IPS-NIHi11 (cell line): Measurements from ENCODE around the gene DRP2.
"Not testable (repeated sequence)": the region's sequence is repeated elsewhere in the genome, so short reads cannot be mapped to it uniquely, and the experiment has no call there.

ENCODE experiments used
- DNase-seq: peaks from one replicate; pipeline ENCODE4 v3.0.0; 2012; ENCODE audit warnings: mixed read lengths, low spot score

Gene DRP2

DNA sequence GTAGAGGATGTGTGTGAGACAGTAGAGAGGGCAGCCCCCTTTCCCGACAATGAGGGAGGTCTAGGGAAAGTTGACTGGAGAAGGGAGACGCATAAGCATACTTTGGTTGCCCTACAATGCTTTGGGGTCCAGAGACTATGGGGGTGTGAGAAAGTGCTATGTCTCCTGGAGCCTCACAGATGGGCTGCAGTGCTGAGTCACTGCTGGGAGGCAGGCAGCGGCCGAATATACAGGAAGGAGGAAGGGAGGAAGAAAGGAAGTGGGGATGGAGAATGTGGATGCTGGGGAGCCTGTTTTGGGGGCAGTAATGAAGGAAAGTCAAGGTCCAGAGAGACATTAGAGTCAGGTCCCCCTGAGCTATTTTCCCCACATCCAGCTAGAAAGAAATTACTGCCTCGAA, 12.7 kb downstream of the DRP2 start:
- no peak for DNase-seq

DNA sequence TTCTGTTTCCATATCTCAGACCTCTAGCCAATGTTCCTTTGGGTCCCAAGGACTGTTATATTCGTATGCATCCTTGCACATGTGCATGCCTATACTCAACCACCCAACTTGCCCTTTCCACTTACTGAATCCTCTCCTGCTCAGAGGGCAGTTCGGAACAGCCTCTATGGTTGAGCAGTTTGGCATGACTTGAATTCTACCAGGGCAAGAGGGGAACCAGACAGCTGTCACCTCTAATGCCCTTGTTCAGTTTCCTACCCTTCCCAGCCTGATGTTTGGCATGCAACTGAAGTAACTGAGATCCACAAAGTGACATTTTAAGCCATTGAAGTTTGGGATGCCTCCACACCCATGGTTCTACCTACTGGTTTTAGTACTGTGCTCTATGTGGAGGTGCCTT, 17.5 kb downstream of the DRP2 start:
- no peak for DNase-seq

DNA sequence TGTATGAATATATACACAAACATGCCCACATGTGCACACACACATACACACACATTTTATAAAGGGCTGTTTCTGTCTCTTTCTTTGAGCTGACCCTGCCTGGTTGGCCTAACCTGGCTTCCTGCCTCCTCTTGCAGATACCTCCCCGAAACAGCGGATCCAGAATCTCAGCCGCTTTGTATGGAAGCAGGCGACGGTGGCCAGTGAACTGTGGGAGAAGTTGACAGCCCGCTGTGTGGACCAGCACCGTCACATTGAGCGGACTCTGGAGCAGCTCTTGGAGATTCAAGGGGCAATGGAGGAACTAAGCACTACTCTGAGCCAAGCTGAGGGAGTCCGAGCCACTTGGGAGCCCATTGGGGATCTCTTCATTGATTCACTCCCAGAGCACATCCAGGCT, 21.9 kb downstream of the DRP2 start:
- DNase-seq = no peak

DNA sequence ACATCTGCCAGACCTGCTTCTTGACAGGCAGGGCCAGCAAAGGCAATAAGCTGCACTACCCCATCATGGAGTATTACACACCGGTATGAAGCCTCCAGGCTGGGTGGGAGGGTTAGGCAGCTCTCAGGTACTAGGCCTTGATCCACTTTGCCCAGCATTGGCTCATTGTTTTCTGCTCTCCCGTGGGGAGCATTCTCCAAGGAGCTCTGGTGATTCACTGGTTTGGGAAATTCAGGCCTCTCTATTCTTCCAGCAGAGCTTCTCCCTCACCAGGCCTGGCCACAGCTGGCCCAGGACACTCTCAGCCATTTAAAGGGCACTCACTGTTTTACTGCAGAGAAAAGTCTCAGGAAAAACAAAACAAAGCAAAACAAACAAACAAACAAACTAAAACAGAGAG, 33.0 kb downstream of the DRP2 start:
- no peak for DNase-seq

DNA sequence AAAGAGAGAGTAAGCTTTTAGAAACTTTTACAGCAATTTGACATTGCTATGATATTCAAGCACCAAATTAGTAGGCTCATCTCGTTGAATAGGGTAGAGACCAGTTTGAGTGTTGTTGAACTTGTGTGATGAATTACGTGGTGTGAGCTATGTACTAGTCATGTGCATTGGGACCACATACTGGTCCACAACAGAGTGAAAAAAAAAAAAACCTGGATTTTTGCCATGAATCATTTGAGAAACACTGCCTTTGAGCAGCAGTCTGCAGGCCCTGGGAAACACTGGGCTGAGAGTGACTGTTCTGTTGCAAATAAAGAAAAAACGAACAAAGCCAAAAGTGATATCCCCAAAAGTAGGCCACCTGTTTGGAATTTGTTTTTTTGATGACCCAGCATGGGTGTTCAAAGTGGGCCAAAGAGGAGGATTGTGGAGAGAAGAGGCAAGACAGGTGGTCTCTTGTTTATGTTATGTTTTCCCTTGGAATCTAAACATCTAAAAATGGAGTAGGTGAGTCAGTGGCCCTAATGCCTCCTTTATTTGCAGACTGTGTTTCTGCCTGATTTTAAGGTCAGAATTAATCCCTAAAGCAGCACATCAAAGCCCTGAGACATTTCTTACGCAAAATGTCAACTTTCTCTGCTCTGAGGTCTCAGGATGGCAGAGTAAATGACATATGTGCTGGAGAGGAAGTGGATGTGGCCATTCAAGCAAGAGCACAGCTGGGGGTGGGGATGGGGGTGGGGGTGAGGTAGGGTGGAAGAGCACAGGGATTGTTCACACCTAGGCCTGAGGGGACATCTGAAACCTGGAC, 38.1 kb downstream of the DRP2 start:
- no peak for DNase-seq

DNA sequence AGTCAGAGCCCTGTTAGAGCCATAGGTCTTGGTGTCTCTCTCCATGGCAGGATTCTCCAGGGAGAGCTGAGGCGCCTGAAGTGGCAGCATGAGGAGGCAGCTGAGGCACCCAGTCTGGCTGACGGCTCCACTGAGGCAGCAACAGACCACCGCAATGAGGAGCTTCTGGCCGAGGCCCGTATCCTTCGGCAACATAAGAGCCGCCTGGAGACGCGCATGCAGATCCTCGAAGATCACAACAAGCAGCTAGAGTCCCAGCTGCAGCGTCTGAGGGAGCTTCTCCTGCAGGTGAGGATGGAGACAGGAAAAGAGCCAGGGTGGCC, 38.6 kb downstream of the DRP2 start:
- no peak for DNase-seq

DNA sequence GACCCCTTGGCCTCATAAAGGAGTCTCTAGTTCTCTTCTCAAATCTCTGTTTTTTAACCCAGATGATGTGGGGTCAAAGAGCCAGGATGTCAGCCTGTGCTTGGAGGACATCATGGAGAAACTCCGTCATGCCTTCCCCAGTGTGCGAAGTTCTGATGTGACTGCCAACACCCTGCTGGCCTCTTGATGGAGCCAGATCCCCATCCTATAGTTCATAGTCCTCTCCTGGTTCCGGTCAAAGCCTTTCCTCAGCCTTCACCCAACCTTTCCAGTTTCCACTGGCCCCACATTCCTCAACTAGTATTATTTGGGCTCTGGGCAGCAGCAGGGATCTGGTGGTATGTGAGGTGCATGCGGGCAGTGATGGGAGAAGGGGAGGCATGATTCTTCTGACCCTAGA, 40.8 kb downstream of the DRP2 start:
- peak; percentile 26 for DNase-seq

DNA sequence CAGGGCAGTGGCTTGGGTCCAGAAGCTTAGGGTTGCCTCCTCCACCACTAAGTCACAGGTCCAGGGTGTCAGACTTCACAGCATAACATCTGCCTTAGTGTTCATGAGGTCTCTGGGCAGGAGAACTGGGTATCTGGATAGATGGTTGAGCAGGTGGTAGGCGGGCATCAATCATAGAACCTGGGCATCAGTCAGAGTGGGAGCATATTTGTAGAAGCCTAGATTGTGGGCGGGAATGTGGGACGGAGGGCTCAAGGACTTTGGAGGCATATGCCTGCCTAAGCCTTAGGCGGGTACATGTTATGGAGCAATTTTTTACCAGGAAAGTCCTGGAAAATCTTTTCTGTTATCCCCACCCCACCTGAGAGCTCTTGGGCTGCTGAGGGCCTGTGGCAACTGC, 43.0 kb downstream of the DRP2 start:
- no peak for DNase-seq

DNA sequence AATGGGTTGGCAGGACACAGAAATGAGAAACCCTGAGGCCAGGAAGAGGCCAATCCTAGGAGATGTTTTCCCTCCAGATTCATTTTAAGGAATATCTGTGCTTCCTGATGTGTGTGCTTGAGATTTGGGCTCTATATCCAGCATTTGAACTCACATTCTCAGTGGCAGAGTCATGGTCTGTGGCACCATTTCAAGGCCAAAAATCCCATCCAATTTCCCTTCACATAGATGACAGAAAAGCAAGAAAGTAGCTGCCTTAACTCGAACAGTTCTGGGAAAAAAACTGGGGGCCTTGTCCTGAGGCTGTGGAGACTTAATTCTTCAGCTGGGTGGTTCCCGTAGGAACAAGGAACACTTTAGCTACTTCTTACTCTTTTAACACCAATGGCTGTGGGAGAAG, 44.2 kb downstream of the DRP2 start:
- no peak for DNase-seq

DNA sequence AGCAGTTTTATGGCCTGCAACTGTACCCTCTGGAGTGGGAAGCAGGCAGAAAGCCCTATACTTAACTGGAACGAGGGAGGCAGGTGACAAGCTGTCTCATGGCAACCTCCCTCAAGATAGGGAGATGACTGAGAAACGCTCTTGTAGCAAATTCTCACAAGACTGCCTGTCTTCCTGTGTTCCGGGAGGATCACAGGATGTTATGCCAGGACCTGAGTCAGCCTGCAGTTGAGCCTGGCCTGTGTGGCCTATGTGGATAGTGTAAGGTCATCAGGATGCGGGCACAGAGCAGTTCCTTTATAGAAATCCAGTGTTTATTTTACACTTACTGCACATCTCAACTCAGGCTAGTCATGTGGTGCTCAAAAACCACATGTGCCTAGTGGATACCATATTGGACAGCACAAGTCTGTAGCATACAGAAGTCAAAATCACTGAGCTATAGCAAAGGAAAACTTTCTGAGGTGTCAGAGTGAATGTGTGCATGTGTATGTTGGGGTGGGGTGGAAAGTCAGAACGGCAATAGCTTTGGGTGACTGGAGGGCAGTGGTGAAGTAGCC, 46.4 kb downstream of the DRP2 start:
- DNase-seq = no peak

DNA sequence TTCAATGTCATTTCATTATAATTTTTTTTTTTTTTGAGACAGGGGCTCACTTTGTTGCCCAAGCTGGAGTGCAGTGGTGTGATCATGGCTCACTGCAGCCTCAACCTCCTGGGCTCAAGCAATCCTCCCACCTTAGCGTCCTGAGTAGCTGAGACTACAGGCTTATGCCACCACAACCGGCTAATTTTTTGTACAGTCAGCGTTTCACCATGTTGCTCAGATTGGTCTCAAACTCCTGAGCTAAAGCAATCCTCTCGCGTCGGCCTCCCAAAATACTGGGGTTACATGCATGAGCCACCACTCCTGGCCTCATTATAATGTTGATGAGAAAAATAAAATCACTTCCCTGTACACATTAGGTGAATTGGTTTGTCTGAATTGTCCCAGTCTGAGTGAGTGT, 54.6 kb downstream of the DRP2 start:
- DNase-seq = no peak

DNA sequence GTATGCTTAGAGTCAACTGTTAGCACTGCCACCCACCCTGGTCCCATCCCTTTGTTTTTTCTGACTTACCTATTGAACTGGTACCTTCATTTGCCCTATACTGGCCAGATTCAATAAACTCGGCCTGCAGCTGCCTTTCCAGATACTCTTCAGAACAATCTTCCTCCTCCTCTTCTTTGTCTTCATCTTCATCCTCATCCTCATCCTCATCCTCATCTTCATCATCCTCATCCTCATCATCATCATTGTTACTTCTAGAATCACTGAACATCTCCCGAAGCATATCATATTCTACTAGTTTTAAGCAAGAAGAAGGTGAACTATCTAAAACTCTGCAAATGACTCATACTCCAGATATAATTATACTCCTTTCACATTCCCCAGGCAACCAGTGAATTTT, 56.7 kb downstream of the DRP2 start:
- DNase-seq = no peak

DNA sequence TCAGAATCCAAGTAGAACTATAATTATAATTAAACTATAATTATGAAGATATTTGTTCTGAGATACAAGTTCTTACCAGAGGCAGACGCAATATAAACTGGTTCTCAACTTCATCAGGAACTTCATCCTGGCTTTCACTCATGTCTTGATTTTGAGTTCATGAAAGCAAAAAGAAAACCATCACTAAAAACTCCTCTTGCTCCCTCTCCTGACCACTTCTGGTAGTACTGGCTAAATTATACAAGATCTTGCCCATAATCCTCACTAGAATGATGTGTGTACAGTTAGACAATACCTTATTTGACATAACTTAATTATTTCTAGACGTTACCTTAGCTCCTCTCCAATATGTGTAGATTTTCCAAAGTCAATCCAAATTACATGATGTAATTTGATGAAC, 67.8 kb downstream of the DRP2 start:
- DNase-seq = peak; percentile 11

DNA sequence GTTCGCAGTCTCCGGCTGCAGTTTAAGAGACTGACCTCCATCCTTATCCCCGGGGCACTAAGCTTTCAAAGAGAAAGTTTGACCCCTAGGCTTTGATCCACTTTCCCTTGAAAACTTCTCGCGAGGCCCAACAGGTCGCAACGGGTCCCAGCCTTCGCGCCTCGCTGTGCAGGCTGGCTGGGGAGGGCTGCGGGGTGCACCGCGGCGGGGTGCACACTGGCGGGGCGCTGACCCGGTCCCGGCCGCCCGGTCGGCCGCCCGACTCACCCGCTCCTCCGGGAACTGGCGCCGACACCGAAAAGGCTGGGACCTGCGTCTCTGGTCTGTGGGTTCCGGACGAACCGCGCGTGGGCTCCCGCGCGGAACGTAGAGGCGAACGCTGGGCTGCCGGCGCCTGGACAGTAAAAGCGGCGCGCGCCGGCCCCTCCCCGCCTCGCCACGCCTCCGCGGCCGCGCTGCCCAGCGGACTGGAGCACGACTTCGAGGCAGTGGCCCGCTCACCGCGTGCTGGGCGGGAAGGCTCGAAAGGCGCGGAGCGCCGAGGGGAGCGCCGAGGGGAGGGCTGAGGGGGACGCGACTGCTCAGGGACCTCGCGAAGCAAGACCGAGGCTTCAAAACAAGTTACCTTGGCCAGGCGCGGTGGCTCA, 71.5 kb downstream of the DRP2 start, which contains the start of gene TAF7L:
TAF7L (minus strand) TSS at position 378 of the 647 bp plus-strand sequence. CDS start 3,791 bp downstream, outside the sequence.
- peak; percentile 10 for DNase-seq

DNA sequence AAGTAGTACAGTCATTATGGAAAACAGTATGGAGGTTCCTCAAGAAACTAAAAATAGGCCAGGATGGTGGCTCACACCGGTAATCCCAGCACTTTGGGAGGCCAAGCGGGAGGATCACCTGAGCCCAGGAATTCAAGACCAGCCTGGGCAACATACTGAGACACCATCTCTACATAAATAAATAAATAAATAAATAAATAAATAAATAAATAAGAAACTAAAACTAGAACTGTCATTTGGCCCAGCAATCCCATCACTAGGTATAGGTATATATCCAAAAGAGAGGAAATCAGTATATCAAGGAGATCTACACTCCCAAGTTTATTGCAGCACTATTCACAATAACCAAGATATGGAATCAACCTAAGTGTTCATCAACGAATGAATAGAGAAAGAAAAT, 76.0 kb downstream of the DRP2 start:
- DNase-seq = not testable (repeated sequence)

DNA sequence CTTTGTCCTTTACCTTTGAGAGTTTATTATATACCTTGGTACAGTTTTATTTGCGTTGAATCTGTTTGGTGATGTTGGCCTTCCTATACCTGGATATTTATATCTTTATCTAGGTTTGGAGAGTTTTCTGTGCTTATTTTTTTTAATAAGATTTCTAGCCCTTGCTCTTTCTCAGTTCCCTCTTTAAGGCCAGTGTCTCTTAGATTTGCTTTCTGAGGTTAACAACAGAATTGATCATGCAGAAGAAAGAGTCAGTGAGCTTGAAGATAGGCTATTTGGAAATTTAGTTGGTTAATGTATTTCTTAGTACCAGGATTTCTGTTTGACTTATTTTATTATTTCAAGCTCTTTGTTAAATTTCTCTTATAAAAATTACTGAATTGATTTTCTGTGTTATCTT, 84.2 kb downstream of the DRP2 start:
- no peak for DNase-seq
